ENCODE results near the gene METTL23. TPM values are rescaled to one million over a fixed set of nuclear protein-coding genes. Genes with fewer than 3 reads are reported as not detected.

METTL23 gene
- polyA plus RNA-seq, 3 donors = 37.9 to 71.3 (median 56.5) TPM

DNA sequence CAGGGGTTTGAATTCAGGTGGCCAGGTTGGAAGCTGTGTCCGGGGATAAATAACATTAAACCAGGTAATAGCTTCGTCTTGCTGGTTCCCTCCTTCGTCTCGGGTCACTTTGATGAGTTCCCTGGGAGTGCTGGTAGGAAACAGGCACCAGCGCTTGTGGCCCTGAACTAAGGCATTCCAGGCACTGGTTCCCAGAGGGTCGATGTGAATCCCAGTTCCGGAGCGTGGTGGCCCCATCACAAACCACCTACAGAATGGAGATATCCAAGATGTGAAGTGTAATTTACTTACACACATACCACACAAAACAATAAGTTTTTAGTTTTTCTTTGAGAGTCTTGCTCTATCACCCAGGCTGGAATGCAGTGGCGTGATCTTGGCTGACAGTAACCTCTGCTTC, 2.8 kb upstream of the METTL23 start:
- H3K27ac ChIP-seq (ENCODE audit: low read depth in 1 of 2, low read length in 2 of 2) = no peak overlapping the region
- peaks cover 67% of the 10 kb centered on the region for H3K79me2 ChIP-seq (ENCODE audit: insufficient read depth, low read length)
- intact Hi-C loops (cut with micrococcal nuclease) = loop anchor here in 1 of 2 donors (10.0 kb wide), 1 partner anchor 49 kb away; no protein-coding TSS in a partner anchor
- no peak overlapping the region for H3K4me3 ChIP-seq (replicated peaks in 1 of 3; ENCODE audit: low read depth in 2 of 3, low read length in 3 of 3)
- H3K27ac Mint-ChIP-seq = peak overlapping the region in 3 of 7 donors; percentile 4 to 97 (median 42)
- H3K36me3 Mint-ChIP-seq = peaks cover 58 to 72% of the 10 kb centered on the region in 2 donors
- TF ChIP-seq CTCF (IDR thresholded peaks at IDR 0.05) = no peak
- H3K9ac ChIP-seq (ENCODE audit: insufficient read depth, low read length, poor library complexity, severe bottlenecking) = no peak overlapping the region
- H3K27me3 ChIP-seq (ENCODE audit: control insufficient read depth in 2 of 2, insufficient read depth in 2 of 2, low read length in 2 of 2) = no peaks in the 10 kb centered on the region
- H2AFZ ChIP-seq (ENCODE audit: insufficient read depth, low read depth, low read length, poor library complexity, severe bottlenecking) = no peak overlapping the region
- peaks cover 0 to 1% (median 0%) of the 10 kb centered on the region in 3 donors for H3K27me3 Mint-ChIP-seq (ENCODE audit: low read depth in 3 of 3)
- 95% methylated on average over 4 of the region's 9 CpGs for WGBS (ENCODE audit: insufficient coverage)
- H3K4me1 Mint-ChIP-seq = peaks cover 31% of the 10 kb centered on the region
- H3K36me3 ChIP-seq (replicated peaks in 1 of 2; ENCODE audit: control insufficient read depth in 1 of 2, insufficient read depth in 2 of 2, low read length in 2 of 2) = peaks cover 52 to 61% of the 10 kb centered on the region in 2 donors
- no peak overlapping the region for H3K4me2 ChIP-seq (replicated peaks; ENCODE audit: extremely low read depth, low read length, poor library complexity, severe bottlenecking)
- DNase-seq = no peak
- H3K9me3 Mint-ChIP-seq = peaks cover 0 to 2% (median 0%) of the 10 kb centered on the region in 7 donors
- no peaks in the 10 kb centered on the region for H3K9me3 ChIP-seq (replicated peaks in 1 of 2; ENCODE audit: control insufficient read depth in 1 of 2, insufficient read depth in 1 of 2, low read length in 2 of 2)
- peaks cover 28 to 30% of the 10 kb centered on the region in 2 donors for H3K4me1 ChIP-seq (ENCODE audit: control insufficient read depth in 1 of 2, insufficient read depth in 2 of 2, low read length in 2 of 2)
- H3K4me3 Mint-ChIP-seq = no peak overlapping the region
- peaks cover 73% of the 10 kb centered on the region for H4K20me1 ChIP-seq (ENCODE audit: insufficient read depth, low read length)

- Histone ChIP-seq H3K4me3 (replicated peaks in 1 of 3; ENCODE audit: low read depth in 2 of 3, low read length in 3 of 3) (peak overlapping the region; percentile 91 to 97 (median 92)), H3K9me3 (replicated peaks in 1 of 2; ENCODE audit: control insufficient read depth in 1 of 2, insufficient read depth in 1 of 2, low read length in 2 of 2) (no peaks in the 10 kb centered on the region), H2AFZ (ENCODE audit: insufficient read depth, low read depth, low read length, poor library complexity, severe bottlenecking) (peak overlapping the region; percentile 38), H3K27ac (ENCODE audit: low read depth in 1 of 2, low read length in 2 of 2) (peak overlapping the region; percentile 98), H4K20me1 (ENCODE audit: insufficient read depth, low read length) (peaks cover 66% of the 10 kb centered on the region), H3K79me2 (ENCODE audit: insufficient read depth, low read length) (peaks cover 85% of the 10 kb centered on the region), H3K36me3 (replicated peaks in 1 of 2; ENCODE audit: control insufficient read depth in 1 of 2, insufficient read depth in 2 of 2, low read length in 2 of 2) (peaks cover 37 to 55% of the 10 kb centered on the region in 2 donors), H3K27me3 (ENCODE audit: control insufficient read depth in 2 of 2, insufficient read depth in 2 of 2, low read length in 2 of 2) (no peaks in the 10 kb centered on the region), H3K4me1 (ENCODE audit: control insufficient read depth in 1 of 2, insufficient read depth in 2 of 2, low read length in 2 of 2) (peaks cover 28 to 32% of the 10 kb centered on the region in 2 donors), H3K9ac (ENCODE audit: insufficient read depth, low read length, poor library complexity, severe bottlenecking) (peak overlapping the region; percentile 98), H3K4me2 (replicated peaks; ENCODE audit: extremely low read depth, low read length, poor library complexity, severe bottlenecking) (peak overlapping the region; percentile 86)
- Mint-ChIP-seq H3K27ac (peak overlapping the region; percentile 94 to 98 (median 97)), H3K4me3 (peak overlapping the region; percentile 92 to 95), H3K4me1 (peaks cover 37% of the 10 kb centered on the region), H3K27me3 (ENCODE audit: low read depth in 3 of 3) (peaks cover 0 to 2% (median 0%) of the 10 kb centered on the region in 3 donors), H3K9me3 (peaks cover 0 to 2% (median 0%) of the 10 kb centered on the region in 7 donors), H3K36me3 (peaks cover 47 to 65% of the 10 kb centered on the region in 2 donors)
- 8% methylated on average over 37 of the region's 38 CpGs for WGBS (ENCODE audit: insufficient coverage)
- TF ChIP-seq CTCF (IDR thresholded peaks at IDR 0.05) = no peak
- intact Hi-C loops (cut with micrococcal nuclease) = loop anchor here (1.0 to 10.0 kb wide), 4 partner anchors 9 to 53 kb away; partner anchors contain the start of gene SRSF2 (in 1 of the 2)
- DNase-seq = peak; percentile 80 to 84 (median 83)
Observed at GRCh38 chr17:76725580-76726230, 934 bp upstream of the METTL23 start.

Measured in CD14-positive monocyte (primary cell).